Astrocyte of the spinal cord (primary cell): ENCODE results near the gene TRAF5.

Source experiments
- DNase-seq: peaks from one replicate; pipeline ENCODE4 v3.0.0; 2011; ENCODE audit warnings: low read depth, low spot score
- H3K4me3 ChIP-seq: 2 replicates; pipeline ENCODE4 v1.5.1; 2011; ENCODE audit warnings: low read depth, mild to moderate bottlenecking, low read length, moderate library complexity
- in situ Hi-C: cut with HindIII; loops from 2 replicates; pipeline ENCODE4 v1.10.0; 2017; ENCODE audit warnings: low sequenced_read_pairs
- TF ChIP-seq, protein P1 (sequence below): IDR thresholded peaks from 2 replicates; pipeline ENCODE4 v1.5.1; 2012; ENCODE audit warnings: low read depth, mild to moderate bottlenecking, low read length, inconsistent platforms

TRAF5 gene

DNA sequence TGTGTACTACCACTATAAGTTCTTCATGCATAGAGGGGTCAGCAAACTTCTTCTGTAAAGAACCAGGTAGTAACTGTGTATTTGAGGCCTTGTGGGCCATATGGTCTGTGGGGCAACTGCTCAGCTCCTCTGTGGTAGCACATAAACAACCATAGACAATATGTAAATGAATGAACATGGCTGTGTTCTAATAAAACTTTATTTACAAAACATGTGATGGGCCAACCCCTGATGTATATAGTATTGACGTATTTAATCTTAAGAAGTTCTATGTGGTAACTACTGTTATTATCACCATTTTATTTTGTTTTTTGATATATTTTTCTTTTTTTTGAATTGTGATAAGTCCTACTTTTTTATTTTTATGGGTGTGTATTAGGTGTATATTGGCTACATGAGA is 15.4 kb downstream of the TRAF5 start:
- TF ChIP-seq, protein P1, sequence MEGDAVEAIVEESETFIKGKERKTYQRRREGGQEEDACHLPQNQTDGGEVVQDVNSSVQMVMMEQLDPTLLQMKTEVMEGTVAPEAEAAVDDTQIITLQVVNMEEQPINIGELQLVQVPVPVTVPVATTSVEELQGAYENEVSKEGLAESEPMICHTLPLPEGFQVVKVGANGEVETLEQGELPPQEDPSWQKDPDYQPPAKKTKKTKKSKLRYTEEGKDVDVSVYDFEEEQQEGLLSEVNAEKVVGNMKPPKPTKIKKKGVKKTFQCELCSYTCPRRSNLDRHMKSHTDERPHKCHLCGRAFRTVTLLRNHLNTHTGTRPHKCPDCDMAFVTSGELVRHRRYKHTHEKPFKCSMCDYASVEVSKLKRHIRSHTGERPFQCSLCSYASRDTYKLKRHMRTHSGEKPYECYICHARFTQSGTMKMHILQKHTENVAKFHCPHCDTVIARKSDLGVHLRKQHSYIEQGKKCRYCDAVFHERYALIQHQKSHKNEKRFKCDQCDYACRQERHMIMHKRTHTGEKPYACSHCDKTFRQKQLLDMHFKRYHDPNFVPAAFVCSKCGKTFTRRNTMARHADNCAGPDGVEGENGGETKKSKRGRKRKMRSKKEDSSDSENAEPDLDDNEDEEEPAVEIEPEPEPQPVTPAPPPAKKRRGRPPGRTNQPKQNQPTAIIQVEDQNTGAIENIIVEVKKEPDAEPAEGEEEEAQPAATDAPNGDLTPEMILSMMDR, result no peak
- no peak overlapping the region for H3K4me3 ChIP-seq
- no peak for DNase-seq
- in situ Hi-C loops, result no loop called here

DNA sequence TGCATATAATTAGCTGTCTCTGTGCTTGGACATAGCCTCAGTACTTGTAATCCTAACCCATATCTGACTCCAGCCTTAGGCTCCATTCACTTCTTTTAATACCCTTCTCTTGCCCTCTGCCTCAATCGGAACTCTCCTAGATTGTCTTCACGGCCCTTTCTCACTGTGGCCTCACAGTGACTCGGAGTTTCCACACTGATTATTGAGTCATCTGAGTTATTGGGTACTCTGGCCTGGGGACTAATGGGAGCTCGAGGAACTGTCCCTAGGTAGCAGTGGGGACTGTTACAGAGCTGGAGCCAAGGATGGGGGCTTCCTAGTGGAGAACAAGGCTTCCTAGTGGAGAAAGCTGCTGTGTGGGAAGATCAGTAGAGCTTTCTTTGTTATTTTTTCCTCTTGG is 17.0 kb downstream of the TRAF5 start:
- in situ Hi-C loops, result no loop called here
- no peak for DNase-seq
- no peak overlapping the region for H3K4me3 ChIP-seq
- TF ChIP-seq, protein P1, result no peak

DNA sequence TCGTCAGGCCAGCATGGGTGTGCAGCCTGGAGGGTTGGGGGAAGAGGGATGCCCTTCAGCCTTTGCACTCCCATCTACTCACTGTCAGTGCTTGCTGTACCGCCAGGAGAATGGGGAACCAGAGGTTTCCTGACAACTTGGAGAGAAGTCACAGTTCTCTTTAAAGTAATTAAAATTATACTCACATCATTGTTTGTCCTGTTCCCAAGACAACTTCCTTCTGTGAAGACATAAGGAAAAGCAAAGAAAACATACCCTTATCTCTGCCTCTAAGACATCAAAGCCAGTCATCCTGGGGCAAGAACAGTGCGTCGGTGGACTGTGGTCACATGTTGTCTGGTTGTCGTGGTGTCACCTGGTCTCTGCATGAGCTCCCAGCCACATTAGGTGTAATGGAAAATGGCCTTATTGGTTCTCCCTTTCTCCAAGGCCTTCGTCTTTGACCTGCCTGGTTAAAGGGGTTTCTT is 17.6 kb downstream of the TRAF5 start:
- in situ Hi-C loops, result no loop called here
- TF ChIP-seq, protein P1, result no peak
- no peak overlapping the region for H3K4me3 ChIP-seq
- peak; percentile 27 for DNase-seq

DNA sequence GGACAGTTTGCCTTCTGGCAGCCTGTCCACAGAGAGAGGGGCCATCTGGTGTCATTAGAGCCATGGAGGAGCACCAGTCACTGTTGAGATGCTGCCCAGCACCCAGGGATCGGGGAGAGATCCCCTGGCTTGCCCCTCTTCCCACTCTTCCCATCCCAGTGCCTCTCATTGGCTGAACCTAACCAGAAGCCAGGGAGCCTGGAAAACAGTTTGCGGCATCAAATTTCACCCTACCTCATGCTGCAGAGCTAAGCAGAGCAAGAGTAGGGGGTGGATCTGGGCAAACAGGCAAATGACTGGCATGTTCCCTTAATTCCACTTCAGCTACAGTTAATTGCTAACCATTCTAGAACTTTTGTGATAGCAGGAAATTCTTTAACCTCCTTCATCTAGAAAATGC is 19.1 kb downstream of the TRAF5 start:
- TF ChIP-seq, protein P1, result no peak
- H3K4me3 ChIP-seq, result no peak overlapping the region
- in situ Hi-C loops, result no loop called here
- peak; percentile 24 for DNase-seq

DNA sequence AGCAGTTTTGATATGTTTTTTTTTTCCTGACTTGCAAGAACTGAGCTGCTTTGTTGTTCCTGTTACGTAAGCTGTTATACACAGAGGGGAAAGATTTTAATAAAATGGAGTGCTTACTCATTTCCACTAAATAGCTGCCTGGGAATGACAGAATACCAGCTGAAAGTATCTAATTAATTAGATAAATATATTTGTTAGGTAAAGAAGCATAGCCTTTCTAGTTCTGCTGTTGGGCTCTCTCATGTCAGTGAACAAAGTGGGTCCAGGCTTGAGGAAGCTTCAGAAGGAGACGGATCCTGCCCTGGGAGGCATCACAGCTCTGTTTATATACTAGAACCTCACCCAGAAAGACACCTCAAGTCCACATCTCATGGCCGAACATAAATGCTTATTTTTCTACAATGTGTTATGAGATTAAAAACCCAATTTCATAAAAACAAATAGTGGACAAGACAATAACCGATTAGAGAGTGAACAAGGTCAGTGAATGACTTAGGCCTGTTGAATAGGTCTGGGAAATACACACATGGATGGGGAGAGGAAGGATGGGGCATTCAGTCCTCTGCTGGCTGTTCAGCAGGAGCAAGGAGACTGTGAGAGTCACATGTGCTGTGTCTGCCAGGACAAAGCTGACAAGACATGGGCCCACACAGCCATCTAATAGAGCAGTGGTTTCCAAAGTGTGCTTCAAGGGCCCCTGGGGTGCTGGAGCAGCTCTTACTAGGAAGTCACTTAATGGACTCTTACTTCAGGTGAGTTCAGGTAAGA is 20.6 kb downstream of the TRAF5 start:
- DNase-seq, result no peak
- no peak overlapping the region for H3K4me3 ChIP-seq
- in situ Hi-C loops, result no loop called here
- TF ChIP-seq, protein P1, result no peak

DNA sequence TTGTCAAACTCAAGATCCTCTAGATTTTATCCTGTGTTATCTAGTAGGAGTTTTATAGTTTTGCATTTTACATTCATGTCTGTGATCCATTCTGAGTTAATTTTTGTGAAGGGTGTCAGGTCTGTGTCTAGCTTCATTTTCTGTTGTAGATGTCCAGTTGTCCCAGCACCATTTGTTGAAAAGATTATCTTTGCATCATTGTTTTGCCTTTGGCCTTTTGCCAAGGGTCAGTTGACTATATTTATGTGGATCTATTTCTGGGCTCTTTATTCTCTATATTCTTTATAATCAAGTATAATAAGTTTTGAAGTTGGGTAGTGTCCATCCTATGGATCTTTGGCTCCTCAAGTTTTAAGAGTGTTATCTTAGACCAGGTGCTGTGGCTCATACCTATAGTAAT is 21.9 kb downstream of the TRAF5 start:
- no peak for DNase-seq
- in situ Hi-C loops, result no loop called here
- no peak overlapping the region for H3K4me3 ChIP-seq
- TF ChIP-seq, protein P1, result no peak
